ENCODE measurements around the gene PIK3AP1.

GRCh38 chr10:96643920-96644319 lies 76.4 kb downstream of the PIK3AP1 start:
- TF ChIP-seq POLR2A (IDR thresholded peaks at IDR 0.05) (no peak), CTCF (IDR thresholded peaks at IDR 0.05) (no peak)
